ENCODE measurements around the gene CENPP.

Gene CENPP

DNA sequence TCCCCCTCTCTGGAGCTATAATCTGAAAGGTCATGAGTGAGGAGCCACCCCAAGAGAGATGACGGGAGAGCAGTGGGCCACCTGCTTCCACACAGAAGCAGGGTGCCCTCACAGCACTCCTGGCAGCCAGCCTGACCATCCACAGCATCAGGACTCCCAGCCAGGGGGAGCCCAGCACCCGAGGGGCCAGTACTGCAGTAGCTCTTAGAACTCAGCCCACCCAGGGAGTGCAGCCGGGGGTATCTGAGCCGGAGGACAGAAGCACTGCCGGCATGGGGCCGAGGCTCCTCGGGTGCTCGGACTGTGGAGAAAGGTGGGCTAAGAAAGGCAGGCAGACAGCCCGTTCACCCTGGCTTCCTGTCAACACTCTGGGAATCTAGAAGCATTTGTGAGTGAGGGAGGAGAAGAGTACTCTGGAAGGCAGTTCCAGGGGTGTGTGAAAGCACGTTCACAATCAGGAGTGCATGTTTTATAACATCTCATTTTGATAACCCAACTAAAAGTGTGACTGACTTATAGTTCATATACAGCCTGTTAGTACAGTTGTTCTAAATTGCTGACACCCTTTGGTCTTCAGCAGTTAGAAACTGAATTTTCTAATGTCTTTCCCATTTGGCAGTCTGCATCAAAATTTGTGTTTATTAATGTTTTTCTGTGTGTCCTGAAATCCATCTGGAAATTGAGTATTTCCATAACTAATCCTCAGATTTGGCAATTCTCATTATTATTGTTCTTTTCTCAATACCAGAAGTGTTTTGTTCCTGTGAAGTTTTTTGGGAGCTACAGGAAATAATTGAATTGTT is 182.5 kb downstream of the CENPP start:
- DNase-seq (ENCODE audit: low read depth) = no peak

GRCh38 chr9:92509050-92509449 is 183.3 kb downstream of the CENPP start:
- no peak for DNase-seq (ENCODE audit: low read depth)

GRCh38 chr9:92510747-92511146 is 185.0 kb downstream of the CENPP start:
- DNase-seq (ENCODE audit: low read depth) = no peak

GRCh38 chr9:92512622-92513021 is 186.9 kb downstream of the CENPP start:
- no peak for DNase-seq (ENCODE audit: low read depth)

DNA sequence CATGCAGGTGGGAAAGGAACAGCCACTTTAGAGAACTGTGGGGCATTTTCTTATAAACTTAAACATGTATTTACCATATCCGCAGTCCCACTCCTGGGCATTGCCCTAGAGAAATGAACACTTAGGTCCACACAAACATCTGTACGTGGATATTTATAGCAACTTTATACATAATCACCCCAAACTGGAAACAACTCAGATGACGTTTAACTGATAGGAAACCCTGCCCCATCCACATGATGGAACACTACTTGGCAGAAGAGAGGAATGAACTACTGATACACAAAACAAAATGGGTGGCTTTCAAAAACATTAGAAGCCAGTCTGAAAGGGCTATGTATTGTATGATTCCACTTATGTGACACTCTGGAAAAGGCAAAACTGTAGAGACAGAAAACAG is 187.6 kb downstream of the CENPP start:
- DNase-seq (ENCODE audit: low read depth) = no peak

DNA sequence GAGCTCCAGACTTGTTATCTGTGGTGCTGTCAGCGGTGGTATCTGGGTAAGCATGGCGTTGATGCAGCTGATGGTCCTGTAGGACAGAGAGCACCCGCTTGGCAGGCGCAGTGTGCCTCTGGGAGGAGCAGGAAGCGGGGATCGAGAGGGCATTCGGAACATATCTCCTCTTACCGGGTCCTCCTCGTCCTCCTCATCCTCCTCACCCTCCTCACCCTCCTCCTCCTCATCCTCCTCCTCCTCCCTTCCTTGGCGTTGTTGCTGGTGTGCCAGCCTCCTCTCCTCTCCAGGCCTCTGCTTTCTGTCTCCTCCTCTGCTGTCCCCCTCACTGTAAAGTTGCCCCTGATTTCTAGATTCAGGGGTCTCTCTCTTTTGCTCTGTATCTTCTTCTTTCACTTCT is 188.9 kb downstream of the CENPP start:
- DNase-seq (ENCODE audit: low read depth) = no peak

- DNase-seq (ENCODE audit: low read depth) = no peak
These were observed 190.8 kb downstream of the CENPP start for GRCh38 chr9:92516521-92516920.

DNA sequence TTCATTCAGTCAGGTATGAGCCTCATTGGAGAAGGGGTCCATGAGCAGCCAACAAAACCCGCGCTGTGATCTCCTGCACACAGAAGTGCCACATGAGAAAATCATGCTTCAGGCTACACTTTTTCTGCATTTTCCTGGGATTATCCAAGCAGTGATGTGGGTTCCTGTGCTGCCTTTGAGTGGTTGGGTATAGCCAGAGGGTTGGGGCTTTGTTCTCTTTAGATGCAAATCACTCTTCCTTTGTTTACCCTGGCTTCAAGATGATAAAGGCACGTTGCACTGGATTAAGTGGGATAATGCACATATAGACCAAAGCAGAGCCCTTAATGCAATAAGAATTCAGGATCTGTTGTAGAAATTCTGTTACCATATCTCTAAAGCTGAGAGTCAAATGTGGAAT is 191.3 kb downstream of the CENPP start:
- no peak for DNase-seq (ENCODE audit: low read depth)

DNA sequence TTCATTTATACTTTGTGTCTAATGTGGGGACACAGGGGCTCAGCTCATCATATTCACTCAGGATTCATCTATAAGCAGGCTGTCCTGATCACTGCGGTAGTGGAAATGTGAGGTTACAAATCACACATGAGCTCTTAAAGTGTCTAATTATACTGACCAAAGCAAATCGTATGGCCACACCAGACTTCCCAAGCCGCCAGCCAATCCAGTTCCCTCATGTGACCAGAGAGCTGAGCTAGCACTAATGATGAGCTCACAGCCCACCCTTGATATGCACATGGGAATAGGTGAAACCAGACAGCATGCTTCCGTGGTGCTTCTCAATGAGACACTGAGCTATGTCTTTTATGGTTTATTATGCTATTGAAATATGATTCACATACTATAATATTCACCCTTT is 192.4 kb downstream of the CENPP start:
- DNase-seq (ENCODE audit: low read depth) = no peak

DNA sequence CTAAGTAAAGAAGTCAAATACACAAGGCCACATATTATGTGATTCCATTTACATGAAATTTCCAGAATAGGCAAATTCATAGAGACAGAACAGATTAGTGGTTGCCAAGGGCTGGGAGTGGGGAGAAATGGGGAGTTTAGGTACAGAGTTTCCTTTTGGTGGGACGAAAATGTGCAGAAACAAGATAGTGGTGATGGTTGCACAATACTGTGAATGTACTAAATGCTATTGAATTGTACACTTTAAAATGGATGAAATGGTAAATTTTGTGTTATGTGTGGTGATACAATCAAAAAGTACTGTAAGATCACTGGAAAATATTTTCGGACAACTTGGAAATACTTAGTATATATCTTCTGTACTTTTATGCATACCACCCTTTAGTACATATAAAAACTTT is 195.1 kb downstream of the CENPP start:
- DNase-seq (ENCODE audit: low read depth) = no peak

- peak; percentile 27 for DNase-seq (ENCODE audit: low read depth)
These were observed 197.5 kb downstream of the CENPP start for GRCh38 chr9:92522983-92523970.

DNA sequence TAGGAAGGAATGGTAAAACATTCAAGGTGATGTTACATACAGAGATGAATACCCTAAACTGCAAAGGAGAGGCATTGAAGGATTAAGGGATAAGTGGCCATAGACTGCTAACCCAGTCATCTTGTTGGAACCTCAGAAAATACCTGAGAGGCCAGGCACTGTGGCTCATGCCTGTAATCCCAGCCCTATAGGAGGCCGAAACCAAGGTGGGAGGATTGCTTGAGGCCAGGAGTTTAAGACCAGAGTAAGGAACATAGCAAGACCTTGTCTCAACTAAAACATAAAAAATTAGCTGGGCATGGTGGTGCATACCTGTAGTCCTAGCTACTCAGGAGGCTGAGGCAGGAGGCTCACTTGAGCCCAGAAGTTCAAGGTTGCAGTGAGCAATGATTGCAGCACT is 199.1 kb downstream of the CENPP start:
- DNase-seq (ENCODE audit: low read depth) = no peak

DNA sequence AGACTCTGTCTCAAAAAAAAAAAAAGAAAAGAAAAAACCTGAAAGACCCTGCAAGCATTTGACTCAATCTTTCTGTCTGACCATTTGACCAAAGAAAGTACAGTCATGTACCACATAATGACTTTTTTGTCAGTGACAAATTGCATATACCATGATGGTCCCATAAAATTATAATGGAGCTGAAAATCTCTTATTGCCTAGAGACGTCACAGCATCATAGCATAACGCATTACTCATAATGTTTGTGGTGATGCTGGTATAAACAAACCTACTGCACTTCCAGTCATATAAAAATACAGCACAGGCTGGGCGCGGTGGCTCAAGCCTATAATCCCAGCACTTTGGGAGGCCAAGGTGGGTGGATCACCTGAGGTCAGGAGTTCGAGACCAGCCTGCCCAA is 199.6 kb downstream of the CENPP start:
- DNase-seq (ENCODE audit: low read depth) = peak; percentile 83

- DNase-seq (ENCODE audit: low read depth) = no peak
These were observed 201.6 kb downstream of the CENPP start for GRCh38 chr9:92527291-92527828.

- DNase-seq (ENCODE audit: low read depth) = no peak
These were observed 202.2 kb downstream of the CENPP start for GRCh38 chr9:92527832-92528521.

DNA sequence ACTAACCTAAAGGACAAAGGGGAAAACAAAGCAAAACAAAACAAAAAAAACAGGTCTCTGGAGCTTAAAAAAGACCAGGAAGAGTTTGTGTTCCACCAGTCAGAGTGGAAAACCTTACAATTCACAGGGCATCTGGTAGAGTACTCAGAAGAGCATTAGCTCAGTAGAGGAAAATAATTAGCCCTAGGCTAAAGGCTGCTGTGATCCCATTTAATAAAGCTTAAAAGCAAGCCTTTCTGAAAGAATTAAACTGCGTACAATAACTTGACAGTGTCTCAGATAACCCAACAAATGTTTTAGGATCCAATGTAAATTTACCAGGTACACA is 202.7 kb downstream of the CENPP start:
- no peak for DNase-seq (ENCODE audit: low read depth)

DNA sequence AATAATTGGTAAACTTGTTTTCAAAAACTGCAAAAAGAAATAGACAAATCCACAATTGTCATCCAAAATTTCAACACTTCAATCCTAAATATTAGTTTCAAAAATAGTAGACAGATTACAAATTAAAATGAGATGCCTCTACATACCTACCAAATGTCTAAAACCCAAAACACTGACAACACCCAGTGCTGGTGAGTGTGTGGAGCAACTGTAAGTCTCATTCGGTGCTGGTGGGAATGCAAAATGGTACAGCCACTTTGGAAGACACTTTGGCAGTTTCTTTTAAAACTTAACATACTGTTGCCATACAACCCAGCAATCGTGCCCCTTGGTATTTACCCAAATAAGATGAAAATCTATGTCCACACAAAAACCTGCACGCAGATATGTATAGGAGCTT is 203.4 kb downstream of the CENPP start:
- DNase-seq (ENCODE audit: low read depth) = no peak

- DNase-seq (ENCODE audit: low read depth) = no peak
These were observed 205.1 kb downstream of the CENPP start for GRCh38 chr9:92530893-92531292.

DNA sequence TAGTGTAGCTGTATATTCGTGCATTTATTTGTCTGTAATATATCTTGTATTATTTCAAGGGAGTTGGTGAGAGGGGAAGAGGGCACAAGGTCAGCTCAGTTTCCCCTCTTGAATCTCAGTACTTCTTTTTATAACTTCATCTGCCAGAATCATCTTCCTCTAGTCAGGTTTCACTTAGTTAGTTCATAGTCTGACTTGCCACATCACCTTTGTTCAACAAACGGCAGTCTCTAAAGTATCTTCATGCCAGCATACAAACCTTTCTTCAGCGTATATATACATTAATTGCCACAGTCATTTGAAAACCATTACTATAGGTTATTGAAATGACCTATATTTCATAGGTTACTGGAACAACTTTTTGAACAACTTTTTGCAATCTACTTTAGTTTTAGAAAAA is 208.5 kb downstream of the CENPP start:
- no peak for DNase-seq (ENCODE audit: low read depth)

DNA sequence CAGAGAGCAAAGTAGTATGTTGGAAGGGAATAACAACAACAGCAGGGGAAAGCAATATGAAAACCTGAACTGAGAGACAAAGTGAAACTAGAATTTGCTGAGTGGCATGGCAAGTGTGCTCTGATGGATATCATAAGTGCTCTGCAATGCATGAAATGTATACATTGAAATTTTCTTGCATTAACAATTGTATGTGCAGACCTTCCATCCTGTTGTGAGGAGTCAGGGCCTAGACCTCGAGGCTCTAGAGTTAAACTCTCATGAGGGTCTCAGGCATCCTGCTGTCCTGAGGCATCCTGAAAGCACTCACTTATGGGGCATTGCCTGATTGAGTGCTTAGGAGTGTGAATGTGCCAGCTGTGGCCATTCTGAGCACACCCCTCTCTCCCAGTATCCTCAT is 208.9 kb downstream of the CENPP start:
- no peak for DNase-seq (ENCODE audit: low read depth)

- peak; percentile 4 for DNase-seq (ENCODE audit: low read depth)
These were observed 210.4 kb downstream of the CENPP start, which contains the start of gene ECM2 for GRCh38 chr9:92535940-92536850. Gene ECM2, minus strand, starts transcription at chr9:92535990. Its CDS starts 13,124 bp downstream, at chr9:92522866.

Measured in ELR (cell line).